Calu3 (cell line): Measurements from ENCODE around the gene CASS4. TPM values are rescaled to one million over a fixed set of nuclear protein-coding genes. Genes with fewer than 3 reads are reported as not detected.

Experiments
- BruUV-seq: library from RNA; stranded (reverse); fragments of 400-500 nt; replicated peaks from 2 replicates; lab custom pipeline; 2021; lab: Mats Ljungman, UMichigan
- CTCF ChIA-PET: fragments of 300-600 bp; sonication (Branson Sonifier 250); formaldehyde crosslinking; loops from one replicate; lab custom pipeline; 2022; ENCODE audit warnings: antibody characterized with exemption; lab: Charles Lee
- DNase-seq: peaks from one replicate; pipeline ENCODE4 v3.0.0; 2022
- H3K27ac Mint-ChIP-seq: one replicate; pipeline ENCODE4 v1.8.0; 2022; ENCODE audit warnings: mixed read lengths; ENCODE audit not compliant: unreplicated experiment
- H3K27me3 Mint-ChIP-seq: one replicate; pipeline ENCODE4 v1.8.0; 2022; ENCODE audit warnings: mixed read lengths; ENCODE audit not compliant: unreplicated experiment
- H3K36me3 Mint-ChIP-seq: one replicate; pipeline ENCODE4 v1.8.0; 2022; ENCODE audit warnings: mild to moderate bottlenecking, moderate library complexity, mixed read lengths; ENCODE audit not compliant: insufficient read depth, unreplicated experiment
- H3K4me1 Mint-ChIP-seq: one replicate; pipeline ENCODE4 v1.8.0; 2022; ENCODE audit warnings: mild to moderate bottlenecking, low read depth, mixed read lengths; ENCODE audit not compliant: unreplicated experiment
- H3K4me3 Mint-ChIP-seq: one replicate; pipeline ENCODE4 v1.8.0; 2022; ENCODE audit warnings: mild to moderate bottlenecking, low read depth, moderate library complexity, mixed read lengths; ENCODE audit not compliant: unreplicated experiment
- H3K9me3 Mint-ChIP-seq: one replicate; pipeline ENCODE4 v1.8.0; 2022; ENCODE audit warnings: low read depth, mixed read lengths; ENCODE audit not compliant: unreplicated experiment
- CTCF ChIP-seq: fragments of 200-600 bp; IDR thresholded peaks from one replicate; pipeline ENCODE4 v1.8.0; 2022; ENCODE audit warnings: antibody characterized with exemption; ENCODE audit not compliant: unreplicated experiment
- intact Hi-C: fragments of 100-400 bp; cut with micrococcal nuclease; formaldehyde crosslinking; loops from one replicate; pipeline ENCODE4 v1.10.0; 2022; ENCODE audit not compliant: unreplicated experiment
- total RNA-seq: library from RNA; stranded (reverse); gene quantifications from 2 replicates; pipeline ENCODE4 v1.2.3, GENCODE V29; 2022

Gene CASS4
- total RNA-seq, 1 experiment from 2014 or later: 0.24 TPM

- DNase-seq: no peak
- no peak overlapping the region for H3K4me3 Mint-ChIP-seq
- H3K27me3 Mint-ChIP-seq: no peaks in the 10 kb centered on the region
- peaks cover 13% of the 10 kb centered on the region for H3K4me1 Mint-ChIP-seq
- H3K36me3 Mint-ChIP-seq: no peaks in the 10 kb centered on the region
- CTCF ChIA-PET: no interaction called here
- no TSS peak for BruUV-seq
- TF ChIP-seq CTCF: no peak
- intact Hi-C loops: no loop called here
- no peak overlapping the region for H3K27ac Mint-ChIP-seq
- H3K9me3 Mint-ChIP-seq: no peaks in the 10 kb centered on the region
Observed at GRCh38 chr20:56420940-56421688, 9.1 kb downstream of the CASS4 start.

GRCh38 chr20:56422076-56422823 lies 10.2 kb downstream of the CASS4 start:
- TF ChIP-seq CTCF: no peak
- intact Hi-C loops: no loop called here
- no peak overlapping the region for H3K4me3 Mint-ChIP-seq
- H3K27ac Mint-ChIP-seq: no peak overlapping the region
- H3K36me3 Mint-ChIP-seq: no peaks in the 10 kb centered on the region
- CTCF ChIA-PET: interaction anchor here (0.6 kb wide), 1 partner anchor 63 kb away, joined by 5 read pairs; the partner anchor contains the start of gene FAM210B
- H3K27me3 Mint-ChIP-seq: no peaks in the 10 kb centered on the region
- DNase-seq: peak; percentile 40
- no peaks in the 10 kb centered on the region for H3K9me3 Mint-ChIP-seq
- peaks cover 13% of the 10 kb centered on the region for H3K4me1 Mint-ChIP-seq
- BruUV-seq: no TSS peak

- Mint-ChIP-seq H3K4me1 (peaks cover 13% of the 10 kb centered on the region), H3K27ac (no peak overlapping the region), H3K27me3 (no peaks in the 10 kb centered on the region), H3K4me3 (no peak overlapping the region), H3K36me3 (no peaks in the 10 kb centered on the region), H3K9me3 (no peaks in the 10 kb centered on the region)
- intact Hi-C loops: no loop called here
- CTCF ChIA-PET: interaction anchor here (0.6 kb wide), 1 partner anchor 64 kb away, joined by 5 read pairs; the partner anchor contains the start of gene FAM210B
- BruUV-seq: no TSS peak
- DNase-seq: no peak
- no peak for TF ChIP-seq CTCF
Observed at GRCh38 chr20:56422824-56423189, 10.7 kb downstream of the CASS4 start.

- DNase-seq: no peak
- no TSS peak for BruUV-seq
- Mint-ChIP-seq H3K4me1 (peaks cover 13% of the 10 kb centered on the region), H3K27me3 (no peaks in the 10 kb centered on the region), H3K9me3 (no peaks in the 10 kb centered on the region), H3K4me3 (no peak overlapping the region), H3K27ac (no peak overlapping the region), H3K36me3 (no peaks in the 10 kb centered on the region)
- intact Hi-C loops: no loop called here
- TF ChIP-seq CTCF: no peak
- CTCF ChIA-PET: interaction anchor here (0.6 kb wide), 1 partner anchor 64 kb away, joined by 5 read pairs; the partner anchor contains the start of gene FAM210B
Observed at GRCh38 chr20:56423211-56423610, 11.2 kb downstream of the CASS4 start.
